Raji (cell line): ENCODE results near the gene FAM120AOS.

Source experiments
- POLR2A ChIP-seq: IDR thresholded peaks from 2 replicates; pipeline ENCODE4 v1.6.1; 2011; ENCODE audit warnings: low read depth, low read length, control low read depth; ENCODE audit not compliant: insufficient read depth

The FAM120AOS gene

GRCh38 chr9:93431539-93432105 lies 21.8 kb downstream of the FAM120AOS start:
- no peak for TF ChIP-seq POLR2A

GRCh38 chr9:93427655-93428379 lies 25.6 kb downstream of the FAM120AOS start:
- TF ChIP-seq POLR2A, result no peak

DNA sequence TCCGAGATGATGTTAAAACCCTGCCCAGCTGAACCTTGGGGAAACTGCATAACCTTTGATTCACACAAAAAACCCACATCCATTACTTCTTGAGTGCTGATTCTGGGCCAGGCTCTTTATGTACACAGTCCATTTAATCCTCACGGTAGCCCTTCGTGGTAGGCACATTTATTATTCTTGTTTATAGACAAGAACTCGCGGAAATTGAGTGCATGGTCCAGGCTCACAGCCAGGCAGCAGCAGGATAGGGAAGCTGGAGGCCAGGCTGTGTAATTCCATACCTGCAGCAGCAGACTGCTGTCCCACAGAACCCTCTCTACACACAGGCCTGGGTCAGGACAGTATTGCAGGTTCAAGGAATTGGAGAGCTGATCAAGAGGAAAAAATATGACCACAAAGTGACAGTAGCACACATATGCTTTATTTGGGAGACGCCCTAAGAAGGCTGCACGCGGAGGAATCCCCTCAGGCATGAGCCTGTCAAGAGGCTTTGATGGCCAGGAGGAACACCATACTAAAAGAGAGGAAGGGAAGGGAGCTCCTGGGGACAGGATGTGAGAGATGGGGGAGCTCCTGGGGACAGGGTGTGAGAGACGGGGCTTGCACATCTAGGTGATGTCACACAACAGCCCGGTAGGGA lies 30.3 kb downstream of the FAM120AOS start:
- TF ChIP-seq POLR2A, result no peak

DNA sequence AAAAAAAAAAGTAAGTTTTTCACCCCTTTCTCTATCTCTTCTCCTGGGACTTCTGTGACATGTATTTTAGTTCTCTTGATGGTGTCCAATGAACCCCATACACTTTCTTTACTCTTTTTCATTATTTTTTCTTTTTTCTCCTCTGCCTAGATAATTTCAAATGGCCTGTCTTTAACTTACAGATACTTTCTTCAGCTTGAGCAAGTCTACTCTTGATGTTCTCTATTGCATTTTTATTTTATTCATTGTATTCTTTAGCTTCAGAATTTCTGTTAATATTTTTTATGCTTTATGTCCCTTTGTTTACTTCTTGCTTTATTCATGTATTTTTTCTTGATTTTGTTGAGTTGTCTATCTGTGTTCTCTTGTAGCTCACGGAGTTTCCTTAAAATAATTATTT lies 34.4 kb downstream of the FAM120AOS start:
- TF ChIP-seq POLR2A, result no peak

GRCh38 chr9:93417538-93417937 lies 35.8 kb downstream of the FAM120AOS start:
- TF ChIP-seq POLR2A, result no peak

DNA sequence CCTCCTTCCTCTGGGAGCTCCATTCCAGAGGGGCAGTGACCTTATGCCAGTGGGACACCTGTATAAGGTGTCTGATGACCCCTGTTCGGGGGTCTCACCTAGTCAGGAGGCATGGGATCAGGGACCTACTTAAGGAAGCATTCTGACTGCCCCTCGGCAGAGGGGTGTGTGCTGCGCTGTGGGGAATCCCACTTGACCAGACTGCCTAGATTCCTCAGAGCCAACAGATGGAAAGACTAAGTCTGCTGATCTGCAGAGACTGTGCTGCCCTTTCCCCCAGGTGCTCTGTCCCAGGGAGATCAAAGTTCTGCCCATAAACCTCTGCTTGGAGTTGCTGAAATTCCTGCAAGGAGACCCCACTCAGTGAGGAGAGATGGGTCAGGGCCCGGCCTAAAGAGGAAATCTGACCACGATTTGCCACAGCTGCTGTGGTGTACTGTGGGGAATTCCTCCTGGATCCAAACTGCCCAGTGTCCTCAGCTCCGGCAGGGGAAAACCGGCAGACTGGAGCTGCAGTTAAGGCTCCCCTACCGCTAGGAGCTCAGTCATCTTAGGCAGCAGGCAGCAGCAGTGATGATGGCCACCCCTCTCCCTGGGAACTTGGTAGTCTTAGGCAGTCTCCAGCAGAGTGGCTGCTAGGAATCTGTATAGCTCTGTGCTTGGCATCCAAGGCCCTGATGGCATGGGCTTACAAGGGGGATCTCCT lies 36.7 kb downstream of the FAM120AOS start:
- no peak for TF ChIP-seq POLR2A

DNA sequence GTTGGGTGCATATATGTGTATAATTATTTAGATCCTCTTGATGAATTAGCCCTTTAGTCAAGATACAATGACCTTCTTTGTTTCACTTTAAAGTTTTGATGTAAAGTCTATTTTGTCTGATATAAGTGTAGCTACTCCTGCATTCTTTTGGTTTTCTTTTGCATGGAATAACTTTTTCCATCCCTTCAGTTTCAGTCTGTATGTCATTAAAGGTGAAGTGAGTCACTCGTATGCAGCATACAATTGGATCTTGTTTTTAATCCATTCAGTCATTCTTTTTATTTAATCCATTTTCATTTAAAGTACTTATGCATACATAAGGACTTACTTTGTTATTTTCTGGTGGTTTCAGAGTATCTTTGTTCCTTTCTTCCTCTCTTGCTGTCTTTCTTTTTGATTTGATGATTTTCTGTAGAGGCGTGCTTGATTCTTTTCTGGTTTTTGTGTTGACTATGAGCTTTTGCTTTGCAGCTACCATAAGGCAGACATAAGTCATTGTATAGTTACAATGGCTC lies 38.1 kb downstream of the FAM120AOS start:
- TF ChIP-seq POLR2A, result no peak

- no peak for TF ChIP-seq POLR2A
Measured at GRCh38 chr9:93413530-93413929, 39.9 kb downstream of the FAM120AOS start.

- no peak for TF ChIP-seq POLR2A
Measured at GRCh38 chr9:93406371-93406770, 47.0 kb downstream of the FAM120AOS start.

GRCh38 chr9:93398471-93398870 lies 54.9 kb downstream of the FAM120AOS start:
- TF ChIP-seq POLR2A, result no peak

DNA sequence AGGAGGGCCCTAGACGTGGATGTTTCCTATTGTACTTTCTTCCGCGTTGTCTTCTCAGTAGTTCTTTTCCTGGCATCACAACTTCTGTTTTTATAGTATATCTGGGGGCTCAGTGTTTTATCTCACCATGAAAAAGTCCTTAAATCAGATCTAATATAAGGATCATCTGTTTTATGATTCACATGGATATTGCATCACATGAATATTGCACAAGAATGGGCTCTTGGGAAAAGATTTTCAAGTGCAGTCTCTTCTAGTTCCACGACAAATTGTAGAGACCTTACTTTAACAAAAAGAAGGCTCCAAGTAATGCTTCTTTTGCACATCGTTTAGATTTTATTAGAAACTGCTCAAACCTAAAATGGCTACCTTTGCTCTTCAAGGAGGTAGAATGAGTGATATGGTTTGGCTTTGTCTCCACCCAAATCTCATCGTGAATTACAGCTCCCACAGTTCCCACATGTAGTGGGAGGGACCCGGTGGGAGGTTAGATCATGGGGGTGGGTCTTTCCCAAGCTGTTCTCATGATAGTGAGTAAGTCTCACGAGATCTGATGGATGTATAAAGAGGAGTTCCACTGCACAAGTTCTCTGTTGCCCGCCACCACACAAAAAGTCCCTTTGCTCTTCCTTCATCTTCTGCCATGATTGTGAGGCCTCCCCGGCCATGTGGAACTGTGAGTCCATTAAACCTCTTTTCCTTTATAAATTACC lies 55.6 kb downstream of the FAM120AOS start:
- TF ChIP-seq POLR2A, result no peak
